Effector memory CD4-positive, alpha-beta T cell (primary cell): ENCODE measurements around the gene IGF1.

Experiments
- DNase-seq, 3 donors: peaks; one replicate each; pipeline ENCODE4 v3.0.0-alpha.2; 2020
- H3K27ac ChIP-seq: 2 replicates; pipeline ENCODE4 v1.7.0; 2013; ENCODE audit warnings: mild to moderate bottlenecking, low read length, moderate library complexity; ENCODE audit not compliant: insufficient read depth, poor library complexity, severe bottlenecking
- H3K27me3 ChIP-seq: replicated peaks from 2 replicates; pipeline ENCODE4 v1.7.0; 2013; ENCODE audit warnings: mild to moderate bottlenecking, low read length; ENCODE audit not compliant: insufficient read depth, control insufficient read depth, poor library complexity, severe bottlenecking
- H3K36me3 ChIP-seq: 2 replicates; pipeline ENCODE4 v1.7.0; 2013; ENCODE audit warnings: mild to moderate bottlenecking, low read length, moderate library complexity; ENCODE audit not compliant: control insufficient read depth, insufficient read depth
- H3K4me1 ChIP-seq: 2 replicates; pipeline ENCODE4 v1.7.0; 2013; ENCODE audit warnings: low read length, mild to moderate bottlenecking; ENCODE audit not compliant: control insufficient read depth, insufficient read depth, poor library complexity, severe bottlenecking
- H3K4me3 ChIP-seq: 2 replicates; pipeline ENCODE4 v1.7.0; 2013; ENCODE audit warnings: low read length, low read depth, mild to moderate bottlenecking; ENCODE audit not compliant: insufficient read depth, poor library complexity, severe bottlenecking
- H3K9me3 ChIP-seq: 2 replicates; pipeline ENCODE4 v1.7.0; 2013; ENCODE audit warnings: mild to moderate bottlenecking, low read length, moderate library complexity; ENCODE audit not compliant: control insufficient read depth

The IGF1 gene

GRCh38 chr12:102481705-102482425 lies 1.5 kb upstream of the IGF1 start:
- no peaks in the 10 kb centered on the region for H3K36me3 ChIP-seq
- no peak for DNase-seq
- H3K4me3 ChIP-seq: no peak overlapping the region
- no peak overlapping the region for H3K27ac ChIP-seq
- no peaks in the 10 kb centered on the region for H3K27me3 ChIP-seq
- H3K9me3 ChIP-seq: no peaks in the 10 kb centered on the region
- H3K4me1 ChIP-seq: no peaks in the 10 kb centered on the region

GRCh38 chr12:102479939-102480338 lies 424 bp downstream of the IGF1 start:
- DNase-seq: no peak
- no peak overlapping the region for H3K27ac ChIP-seq
- no peak overlapping the region for H3K4me3 ChIP-seq
- H3K27me3 ChIP-seq: no peaks in the 10 kb centered on the region
- H3K9me3 ChIP-seq: no peaks in the 10 kb centered on the region
- no peaks in the 10 kb centered on the region for H3K4me1 ChIP-seq
- H3K36me3 ChIP-seq: no peaks in the 10 kb centered on the region

GRCh38 chr12:102479099-102479885 lies 1.1 kb downstream of the IGF1 start:
- no peaks in the 10 kb centered on the region for H3K4me1 ChIP-seq
- H3K27ac ChIP-seq: no peak overlapping the region
- H3K36me3 ChIP-seq: no peaks in the 10 kb centered on the region
- no peak for DNase-seq
- no peaks in the 10 kb centered on the region for H3K27me3 ChIP-seq
- H3K9me3 ChIP-seq: no peaks in the 10 kb centered on the region
- no peak overlapping the region for H3K4me3 ChIP-seq

GRCh38 chr12:102478405-102479098 lies 1.8 kb downstream of the IGF1 start:
- H3K27me3 ChIP-seq: no peaks in the 10 kb centered on the region
- H3K4me1 ChIP-seq: no peaks in the 10 kb centered on the region
- no peak overlapping the region for H3K27ac ChIP-seq

GRCh38 chr12:102475355-102475754 lies 5.0 kb downstream of the IGF1 start:
- no peaks in the 10 kb centered on the region for H3K36me3 ChIP-seq
- H3K4me3 ChIP-seq: no peak overlapping the region
- H3K9me3 ChIP-seq: no peaks in the 10 kb centered on the region
- H3K4me1 ChIP-seq: no peaks in the 10 kb centered on the region
- H3K27me3 ChIP-seq: no peaks in the 10 kb centered on the region
- DNase-seq: no peak
- H3K27ac ChIP-seq: no peak overlapping the region

More at GRCh38 chr12:102478405-102479098, 1.8 kb downstream of the IGF1 start:
- no peak for DNase-seq
- Histone ChIP-seq H3K4me3 (no peak overlapping the region), H3K36me3 (no peaks in the 10 kb centered on the region), H3K9me3 (no peaks in the 10 kb centered on the region)

GRCh38 chr12:102474438-102475064 lies 5.8 kb downstream of the IGF1 start:
- no peaks in the 10 kb centered on the region for H3K9me3 ChIP-seq
- H3K4me3 ChIP-seq: no peak overlapping the region
- no peaks in the 10 kb centered on the region for H3K4me1 ChIP-seq
- H3K36me3 ChIP-seq: no peaks in the 10 kb centered on the region
- no peaks in the 10 kb centered on the region for H3K27me3 ChIP-seq
- no peak overlapping the region for H3K27ac ChIP-seq
- no peak for DNase-seq

- H3K36me3 ChIP-seq: no peaks in the 10 kb centered on the region
- no peaks in the 10 kb centered on the region for H3K27me3 ChIP-seq
- no peaks in the 10 kb centered on the region for H3K9me3 ChIP-seq
- no peak overlapping the region for H3K4me3 ChIP-seq
- H3K27ac ChIP-seq: no peak overlapping the region
- DNase-seq: no peak
- H3K4me1 ChIP-seq: no peaks in the 10 kb centered on the region
Measured at GRCh38 chr12:102472496-102472895, 7.9 kb downstream of the IGF1 start.

GRCh38 chr12:102471556-102471955 lies 8.8 kb downstream of the IGF1 start:
- Histone ChIP-seq H3K27ac (no peak overlapping the region), H3K36me3 (no peaks in the 10 kb centered on the region), H3K9me3 (no peaks in the 10 kb centered on the region), H3K4me1 (no peaks in the 10 kb centered on the region), H3K4me3 (no peak overlapping the region), H3K27me3 (no peaks in the 10 kb centered on the region)
- no peak for DNase-seq

- no peaks in the 10 kb centered on the region for H3K9me3 ChIP-seq
- DNase-seq: no peak
- H3K4me3 ChIP-seq: no peak overlapping the region
- H3K27me3 ChIP-seq: no peaks in the 10 kb centered on the region
- no peaks in the 10 kb centered on the region for H3K4me1 ChIP-seq
- H3K36me3 ChIP-seq: no peaks in the 10 kb centered on the region
- H3K27ac ChIP-seq: no peak overlapping the region
Measured at GRCh38 chr12:102470945-102471344, 9.4 kb downstream of the IGF1 start.
